Heart left ventricle (tissue), 16 donors: ENCODE measurements around the gene OR52H1. TPM values are rescaled to one million over a fixed set of nuclear protein-coding genes. Genes with fewer than 3 reads are reported as not detected.

ENCODE experiments used
- ATAC-seq, 4 donors: fragments of 200-7000 bp; cut with Tn5 transposase; one replicate each; pipeline ENCODE4 v1.9.1; 2020 to 2022; ENCODE audit warnings: moderate library complexity in 4 of 4, mild to moderate bottlenecking in 3 of 4, moderate number of reproducible peaks in 1 of 4
- DNase-seq, 5 donors: peaks; one replicate each; pipeline ENCODE4 v3.0.0-alpha.2; 2020
- H3K27ac ChIP-seq, 12 donors: fragments of 200-600 bp; sonication (generic) in 4 of 12; one replicate each; pipeline versions ENCODE4 v1.5.0 to v1.8.0; 2016 to 2022; ENCODE audit warnings: mild to moderate bottlenecking in 2 of 12
- H3K27me3 ChIP-seq, 9 donors: fragments of 200-600 bp; sonication (generic) in 2 of 9; one replicate each; pipeline versions ENCODE4 v1.5.1 to v1.8.0; 2016 to 2022; ENCODE audit warnings: mild to moderate bottlenecking in 3 of 9
- H3K36me3 ChIP-seq, 9 donors: fragments of 200-600 bp; sonication (generic) in 2 of 9; one replicate each; pipeline versions ENCODE4 v1.5.0 to v1.8.0; 2018 to 2022; ENCODE audit warnings: mild to moderate bottlenecking in 2 of 9
- H3K4me1 ChIP-seq, 12 donors: fragments of 200-600 bp; sonication (generic) in 4 of 12; one replicate each; pipeline versions ENCODE4 v1.5.0 to v1.8.0; 2016 to 2022; ENCODE audit warnings: mild to moderate bottlenecking in 3 of 12
- H3K4me3 ChIP-seq, 12 donors: fragments of 200-600 bp; sonication (generic) in 4 of 12; one replicate each; pipeline versions ENCODE4 v1.5.0 to v1.8.0; 2017 to 2022; ENCODE audit warnings: mild to moderate bottlenecking in 9 of 12, moderate library complexity in 4 of 12
- H3K9me3 ChIP-seq, 12 donors: fragments of 200-600 bp; sonication (generic) in 4 of 12; one replicate each; pipeline versions ENCODE4 v1.5.0 to v1.8.0; 2016 to 2022; ENCODE audit warnings: mild to moderate bottlenecking in 1 of 12
- CTCF ChIP-seq, 12 donors: fragments of 200-600 bp; sonication (generic) in 4 of 12; IDR thresholded peaks; one replicate each; pipeline versions ENCODE4 v1.5.0 to v1.8.0; 2018 to 2022; ENCODE audit warnings: antibody characterized with exemption in 12 of 12, mild to moderate bottlenecking in 5 of 12
- POLR2A ChIP-seq, 2 donors: fragments of 450-650 bp; IDR thresholded peaks; one replicate each; pipeline ENCODE4 v1.6.1; 2017; ENCODE audit warnings: antibody characterized with exemption in 2 of 2, mild to moderate bottlenecking in 2 of 2, moderate library complexity in 2 of 2
- WGBS, 4 donors: extraction: QIAGEN DNeasy Blood & Tissue Kit in 2 of 4; methylation state at CpG; one replicate each; pipeline versions ENCODE4 v1.1.5 to v1.1.7; 2013 to 2018; 5-methylcytosine and 5-hydroxymethylcytosine counted together
- intact Hi-C, 10 donors: fragments of 100-400 bp; cut with DNase I; formaldehyde crosslinking; loops; one replicate each; pipeline versions ENCODE4 v1.11.1 to v1.14.2; 2022
- polyA plus RNA-seq, 2 donors: library from polyadenylated mRNA; stranded (reverse); fragments of 200-250 nt; gene quantifications; one replicate each; pipeline ENCODE4 v1.2.3, GENCODE V29; 2013
- total RNA-seq, 9 donors: library from RNA; depleted of rRNA in 2 of 9; stranded (reverse); fragments of >200 nt in 2 of 9; fragmentation: NEBNext Ultra II Directional in 3 of 9; extraction: Animal tissue kit (Norgen Biotek cat#: 25700) in 3 of 9; gene quantifications; one replicate each; pipeline versions ENCODE4 v1.1.0 to v1.2.4, GENCODE V29; 2016 to 2023
- donor health status: ischemic (EF 13 %, LVEDD 7.1; RV severe dilation, severe dysfunction).
- donor health status: healthy with polysubstance abuse.
- donor health status: DM: no; HTN: yes; CAD: no.
- donor health status: DM: no; HTN: no; CAD: no.
- donor health status: ischemic (EF 25% LVEDD 6.9; RV normal size, moderate dysfunction).
- donor health status: ischemic (EF 25% LVEDD 5.7; RV mildly dilated, moderate dysfunction).
- donor health status: healthy.
- donor health status: DM: yes; HTN: yes; CAD: no.
- donor health status: ischemic (EF 35%, LVEDD 5.7; RV mildly dilated, moderate dysfunction).
- donor health status: nonischemic (EF 11% LVEDD 7.7; RV severe dilation, severe dysfunction).
- donor health status: DM: yes; HTN: yes; CAD: no.
- donor health status: PGD.
- donor health status: ischemic (EF 29% LVEDD 5.4; RV normal size, mild dysfunction).
- donor health status: nonischemic (EF 23%, LVEDD 6.1; RV moderate dilation, normal function).

Gene OR52H1
- total and polyA plus RNA-seq, 11 donors: 0.32 to 0.47 TPM; not detected in 9

- Histone ChIP-seq H3K27me3 (no peaks in the 10 kb centered on the region), H3K4me3 (no peak overlapping the region), H3K36me3 (no peaks in the 10 kb centered on the region), H3K27ac (no peak overlapping the region), H3K4me1 (peaks cover 0 to 9% (median 0%) of the 10 kb centered on the region in 12 donors), H3K9me3 (no peaks in the 10 kb centered on the region)
- TF ChIP-seq POLR2A (IDR thresholded peaks at IDR 0.05): no peak
- no peak for TF ChIP-seq CTCF (IDR thresholded peaks at IDR 0.05)
- intact Hi-C loops: no loop called here
- 85 to 98% (median 96%) methylated on average over 5 of the region's 5 CpGs for WGBS, 4 donors
- ATAC-seq (no peak), DNase-seq (no peak)
Measured at GRCh38 chr11:5527716-5528115, 20.6 kb downstream of the OR52H1 start.

DNA sequence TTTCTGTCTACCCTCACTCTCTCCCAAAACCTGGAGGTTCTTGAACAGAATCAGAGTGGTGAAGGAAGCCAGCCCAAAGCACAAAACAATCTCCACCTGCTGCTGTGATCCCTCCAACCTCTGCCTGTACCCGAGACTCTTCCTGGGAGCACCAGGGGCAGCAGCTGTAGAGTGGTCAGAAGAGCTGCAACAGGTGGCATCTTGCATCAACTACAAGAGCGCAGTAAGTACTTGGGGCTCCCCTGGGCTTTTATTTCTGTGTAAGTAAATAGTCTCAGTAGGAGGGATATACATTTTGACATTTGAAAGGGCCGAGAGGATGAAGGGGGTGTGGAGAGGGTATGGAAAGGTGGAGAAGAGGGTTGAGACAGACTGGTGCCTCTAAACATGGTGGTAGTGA lies 23.6 kb downstream of the OR52H1 start:
- Histone ChIP-seq H3K27me3 (no peaks in the 10 kb centered on the region), H3K36me3 (no peaks in the 10 kb centered on the region), H3K9me3 (no peaks in the 10 kb centered on the region), H3K4me3 (no peak overlapping the region), H3K4me1 (peaks cover 0 to 9% (median 0%) of the 10 kb centered on the region in 12 donors), H3K27ac (no peak overlapping the region)
- ATAC-seq (no peak), DNase-seq (no peak)
- intact Hi-C loops: loop anchor here in 1 of 10 donors (2.0 kb wide), 1 partner anchor 20 kb away; no protein-coding TSS in a partner anchor
- WGBS, 4 donors: 67 to 75% (median 71%) methylated on average over 3 of the region's 3 CpGs
- TF ChIP-seq POLR2A (IDR thresholded peaks at IDR 0.05): no peak
- TF ChIP-seq CTCF (IDR thresholded peaks at IDR 0.05): no peak

DNA sequence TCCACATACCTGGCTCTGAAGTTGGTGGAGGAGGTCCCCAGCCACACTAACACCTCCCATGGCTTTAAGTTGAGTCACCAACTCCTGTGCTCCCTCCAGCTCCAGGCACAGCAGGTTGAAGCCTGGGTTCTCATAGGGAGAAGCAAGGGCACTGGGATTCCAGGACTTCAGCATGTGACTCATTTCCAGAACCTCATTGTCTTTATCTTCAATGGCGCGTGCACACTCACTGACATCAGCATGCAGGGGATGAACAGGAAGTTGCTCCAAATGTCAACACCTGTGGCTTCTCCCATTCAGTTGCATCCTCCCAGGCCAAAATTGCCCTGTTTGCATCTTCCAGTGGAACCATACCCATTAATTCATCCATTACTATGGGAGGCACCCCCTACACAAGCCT lies 26.0 kb downstream of the OR52H1 start:
- Histone ChIP-seq H3K27ac (no peak overlapping the region), H3K4me3 (no peak overlapping the region), H3K36me3 (no peaks in the 10 kb centered on the region), H3K4me1 (no peaks in the 10 kb centered on the region), H3K9me3 (no peaks in the 10 kb centered on the region), H3K27me3 (no peaks in the 10 kb centered on the region)
- no peak for DNase-seq
- ATAC-seq: no peak
- TF ChIP-seq CTCF (IDR thresholded peaks at IDR 0.05) (no peak), POLR2A (IDR thresholded peaks at IDR 0.05) (no peak)
- 60 to 83% (median 71%) methylated on average over 2 of the region's 2 CpGs for WGBS, 4 donors
- intact Hi-C loops: no loop called here

- Histone ChIP-seq H3K36me3 (no peaks in the 10 kb centered on the region), H3K4me3 (no peak overlapping the region), H3K4me1 (no peaks in the 10 kb centered on the region), H3K27me3 (no peaks in the 10 kb centered on the region), H3K9me3 (no peaks in the 10 kb centered on the region), H3K27ac (no peak overlapping the region)
- ATAC-seq (no peak), DNase-seq (no peak)
- intact Hi-C loops: no loop called here
- TF ChIP-seq CTCF (IDR thresholded peaks at IDR 0.05) (no peak), POLR2A (IDR thresholded peaks at IDR 0.05) (no peak)
- 97 to 99% (median 97%) methylated on average over 4 of the region's 4 CpGs for WGBS, 4 donors
Measured at GRCh38 chr11:5521540-5521939, 26.8 kb downstream of the OR52H1 start.
